Activated CD8-positive, alpha-beta memory T cell treated with anti-CD3 and anti-CD28 coated beads for 36 hours (primary cell): Measurements from ENCODE around the gene SGTB. TPM values are rescaled to one million over a fixed set of nuclear protein-coding genes. Genes with fewer than 3 reads are reported as not detected.
"Not testable (repeated sequence)": the region's sequence is repeated elsewhere in the genome, so short reads cannot be mapped to it uniquely, and the experiment has no call there.

Experiments
- CTCF ChIA-PET: fragments of 350-600 bp; sonication (Branson Sonifier 250); formaldehyde crosslinking; loops from one replicate; lab custom pipeline; 2021; ENCODE audit warnings: antibody characterized with exemption; lab: Charles Lee
- POLR2A ChIA-PET: fragments of 350-600 bp; sonication (Branson Sonifier 250); formaldehyde crosslinking; loops from one replicate; lab custom pipeline; 2021; ENCODE audit warnings: antibody characterized with exemption; lab: Charles Lee
- total RNA-seq, 2 experiments: library from RNA; stranded (reverse); gene quantifications; one replicate each; pipeline ENCODE4 v1.2.3, GENCODE V29; 2021

SGTB gene
- total RNA-seq, 2 experiments from 2014 or later, result 12.3 TPM

DNA sequence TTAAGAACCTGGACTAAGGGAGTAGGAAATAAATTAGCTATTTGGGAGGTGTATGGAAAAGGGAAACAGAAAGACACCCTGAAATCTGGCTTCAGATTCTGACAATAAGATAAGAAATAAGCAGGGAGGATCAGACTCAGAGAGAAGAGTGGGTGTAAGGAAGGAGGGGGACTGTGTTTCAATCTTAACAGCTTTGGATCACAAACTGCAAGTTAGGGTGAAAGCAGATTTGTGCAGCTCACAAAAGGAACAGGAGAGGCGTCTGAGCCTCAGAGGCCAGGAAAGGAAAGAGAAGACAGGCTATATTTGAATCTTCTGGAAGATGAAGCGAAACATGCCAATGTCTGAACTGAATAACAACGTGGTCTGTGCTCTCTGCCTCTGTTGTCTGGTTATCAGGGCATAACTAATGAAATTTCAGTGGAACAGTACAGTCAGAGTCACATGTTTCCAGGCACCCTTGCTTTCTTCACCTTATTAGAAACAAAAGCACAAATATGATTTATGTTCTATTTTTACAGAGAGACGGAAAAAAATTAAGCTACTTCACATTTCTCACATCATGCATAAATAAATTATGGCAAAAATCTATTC, 26.6 kb downstream of the SGTB start:
- CTCF ChIA-PET, result no interaction called here

DNA sequence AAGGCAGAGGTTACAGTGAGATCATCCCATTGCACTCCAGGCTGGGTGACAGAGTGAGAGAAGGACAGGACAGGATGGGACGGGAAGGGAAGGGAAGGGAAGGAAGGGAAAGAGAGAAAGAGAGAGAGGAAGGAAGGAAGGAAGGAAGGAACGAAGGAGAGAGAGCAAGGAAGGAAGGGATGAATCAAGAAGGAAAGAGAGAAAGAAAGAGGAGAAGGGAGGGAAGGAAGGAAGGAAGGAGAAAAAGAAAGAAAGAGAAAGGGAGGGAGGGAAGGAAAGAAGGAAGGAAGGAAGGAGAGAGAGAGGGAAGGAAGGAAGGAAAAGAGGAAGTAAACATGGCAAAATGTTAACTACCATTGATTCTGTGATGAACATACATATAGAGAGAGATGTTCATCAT, 28.8 kb downstream of the SGTB start:
- POLR2A ChIA-PET, result no interaction called here
- CTCF ChIA-PET, result interaction anchor here (0.6 kb wide), 1 partner anchor 1034 kb away, joined by 5 read pairs; no protein-coding TSS in a partner anchor

More for the DNA sequence above, 26.6 kb downstream of the SGTB start:
- POLR2A ChIA-PET, result no interaction called here

DNA sequence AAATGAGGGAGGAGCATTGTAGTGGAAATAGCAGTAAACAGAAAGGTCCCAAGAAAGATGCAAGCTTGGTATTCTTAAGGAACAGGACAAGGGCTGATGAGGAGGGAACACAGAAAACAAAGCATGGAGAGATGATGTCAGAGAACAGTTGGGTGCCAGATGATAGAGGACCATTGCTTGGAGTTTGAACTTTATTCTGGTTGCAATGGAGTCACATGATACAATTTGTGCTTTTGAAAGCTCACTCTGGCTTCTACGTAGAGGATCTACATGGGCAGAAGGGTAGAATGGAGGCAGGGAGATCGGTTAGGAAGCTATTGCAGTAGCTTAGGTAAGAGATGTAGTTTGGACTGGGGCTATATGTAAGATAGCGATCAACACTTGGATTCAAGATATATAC, 39.8 kb downstream of the SGTB start:
- ChIA-PET POLR2A (no interaction called here), CTCF (no interaction called here)

DNA sequence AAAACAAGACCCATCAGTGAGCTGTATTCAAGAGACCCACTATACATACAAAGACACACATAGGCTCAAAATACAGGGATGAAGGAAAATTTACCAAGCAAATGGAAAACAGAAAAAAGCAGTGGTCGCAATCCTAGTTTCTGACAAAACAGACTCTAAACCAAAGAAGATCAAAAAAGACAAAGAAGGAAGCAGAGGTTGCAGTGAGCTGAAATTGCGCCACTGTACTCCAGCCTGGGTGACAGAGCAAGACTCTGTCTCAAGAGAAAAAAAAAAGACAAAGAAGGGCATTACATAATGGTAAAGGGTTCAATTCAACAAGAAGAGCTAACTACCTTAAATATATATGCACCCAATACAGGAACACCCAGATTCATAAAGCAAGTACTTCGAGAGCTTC, 45.9 kb downstream of the SGTB start:
- CTCF ChIA-PET, POLR2A ChIA-PET: not testable (repeated sequence)

DNA sequence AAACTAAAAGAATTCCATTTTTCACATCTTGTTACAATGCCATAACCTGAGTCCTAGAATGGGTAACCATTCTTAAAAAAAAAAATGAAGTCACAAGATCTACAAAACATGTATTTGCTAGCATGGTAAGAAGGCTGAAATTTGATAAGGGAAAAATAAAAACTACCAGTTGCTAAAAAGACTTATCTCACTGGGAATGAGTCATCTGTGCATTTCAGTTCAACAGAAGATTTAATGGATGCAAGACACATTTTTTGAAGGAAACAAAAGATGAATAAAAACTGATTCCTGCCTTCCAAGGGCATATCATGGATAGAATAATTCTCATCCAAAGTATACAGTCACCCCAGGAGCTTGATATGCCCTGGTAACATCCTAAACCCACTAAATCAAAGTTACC, 47.2 kb downstream of the SGTB start:
- POLR2A ChIA-PET, result no interaction called here

DNA sequence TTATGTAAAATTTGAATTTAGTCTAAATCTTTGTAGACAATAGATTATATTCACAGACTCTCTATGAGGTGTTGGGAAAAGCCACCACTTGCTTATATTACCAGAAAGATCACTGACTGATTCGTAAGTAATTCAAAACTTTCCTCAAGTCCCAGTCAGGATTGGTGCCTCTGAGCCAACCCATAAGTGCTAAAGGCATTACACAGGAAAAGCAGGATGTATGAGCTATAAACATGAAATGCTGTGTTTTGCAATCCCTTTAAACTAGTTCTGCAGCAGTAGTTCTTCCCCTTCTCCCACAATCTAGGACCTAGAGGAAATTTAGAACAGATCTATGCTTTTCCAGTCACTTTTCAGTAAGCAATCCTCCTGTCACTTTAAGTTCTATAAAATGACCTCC, 49.1 kb downstream of the SGTB start:
- POLR2A ChIA-PET, result no interaction called here
- CTCF ChIA-PET, result no interaction called here

More for the DNA sequence above, 47.2 kb downstream of the SGTB start:
- CTCF ChIA-PET, result no interaction called here

DNA sequence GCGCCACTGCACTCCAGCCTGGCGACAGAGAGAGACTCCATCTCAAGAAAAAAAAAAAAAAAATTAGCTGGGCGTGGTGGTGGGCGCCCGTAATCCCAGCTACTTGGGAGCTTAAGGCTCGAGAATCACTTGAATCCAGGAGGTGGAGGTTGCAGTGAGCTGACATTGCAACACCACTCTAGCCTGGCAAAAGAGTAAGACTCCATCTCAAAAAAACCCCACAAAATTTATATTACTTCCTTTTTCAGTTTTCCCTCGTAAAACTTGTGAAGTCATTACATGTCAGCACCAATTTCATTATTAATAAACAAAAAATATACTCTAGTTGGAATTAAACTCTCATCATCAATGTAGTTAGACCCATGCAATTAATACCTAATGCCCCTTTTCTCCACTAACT, 53.2 kb downstream of the SGTB start:
- CTCF ChIA-PET, result no interaction called here
- POLR2A ChIA-PET, result no interaction called here

DNA sequence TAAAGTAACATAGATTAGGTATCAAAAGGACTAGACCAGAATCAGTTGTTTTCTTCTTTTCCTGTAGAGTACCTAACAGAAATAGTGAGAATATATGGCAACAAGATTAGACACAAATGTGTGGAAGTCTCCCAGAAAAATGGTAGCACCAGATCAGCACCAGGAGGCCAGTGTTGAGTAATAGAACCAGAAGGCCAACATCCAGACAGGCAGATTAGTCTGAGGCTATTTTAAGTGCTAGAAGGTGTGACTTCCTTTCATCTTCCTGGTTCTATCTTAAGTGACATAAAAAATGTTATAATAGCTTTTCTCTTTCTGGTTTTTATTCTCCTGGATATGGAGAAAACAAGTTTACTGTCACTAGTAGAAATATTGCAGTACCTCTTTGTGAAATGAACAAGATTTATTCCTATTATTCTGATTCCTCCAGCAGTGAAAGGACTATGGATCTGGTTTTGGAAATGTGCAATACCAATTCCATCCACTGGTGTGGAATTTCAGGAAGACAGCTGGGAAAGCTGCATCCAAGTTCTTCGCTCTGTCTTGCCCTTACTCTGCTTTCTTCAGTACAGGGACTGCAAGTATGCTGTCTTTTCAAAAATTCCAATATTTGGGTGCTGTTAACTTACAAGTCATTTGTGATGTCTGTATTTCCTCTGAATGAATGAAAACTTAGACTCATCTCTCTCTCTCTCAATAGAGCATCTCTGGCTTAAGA, 57.9 kb downstream of the SGTB start:
- ChIA-PET POLR2A (no interaction called here), CTCF (no interaction called here)

DNA sequence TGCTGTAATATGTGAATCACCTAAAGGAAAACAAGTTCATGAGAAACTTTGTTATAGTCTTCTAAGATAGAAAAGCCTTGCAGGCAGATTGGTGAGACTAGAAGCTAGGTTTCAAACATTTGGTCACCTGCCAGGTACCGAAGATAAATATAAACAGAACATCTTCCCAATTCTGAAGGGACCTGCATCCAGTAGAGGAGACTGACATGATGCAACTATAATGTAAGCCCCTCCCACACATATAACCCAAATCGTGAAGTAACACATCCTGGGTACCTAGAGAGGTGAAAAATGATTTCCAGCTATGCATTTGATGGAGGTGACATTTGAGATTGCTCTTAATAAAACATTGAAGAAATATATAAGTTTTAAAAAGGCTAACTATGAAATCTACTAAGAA, 67.2 kb downstream of the SGTB start:
- ChIA-PET CTCF (no interaction called here), POLR2A (no interaction called here)

DNA sequence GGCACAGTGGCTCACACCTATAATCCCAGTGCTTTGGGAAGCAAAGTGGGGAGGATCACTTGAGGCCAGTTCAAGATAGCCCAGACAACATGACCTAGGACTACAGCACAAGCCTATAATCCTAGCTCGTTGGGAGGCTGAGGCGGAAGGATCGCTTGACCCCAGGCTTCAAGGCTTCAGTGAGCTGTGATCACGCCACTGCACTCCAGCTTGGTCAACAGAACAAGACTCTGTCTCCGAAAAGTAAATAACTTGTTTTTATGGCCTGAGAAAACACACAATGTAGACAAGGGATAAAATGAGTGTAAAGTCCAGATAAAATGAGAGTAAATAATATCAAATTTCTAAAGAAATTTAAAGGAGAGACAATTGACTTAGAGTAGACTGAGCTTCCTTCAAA, 70.8 kb downstream of the SGTB start:
- ChIA-PET CTCF (interaction anchor here (0.6 kb wide), 1 partner anchor 50 kb away, joined by 3 read pairs; no protein-coding TSS in a partner anchor), POLR2A (no interaction called here)

DNA sequence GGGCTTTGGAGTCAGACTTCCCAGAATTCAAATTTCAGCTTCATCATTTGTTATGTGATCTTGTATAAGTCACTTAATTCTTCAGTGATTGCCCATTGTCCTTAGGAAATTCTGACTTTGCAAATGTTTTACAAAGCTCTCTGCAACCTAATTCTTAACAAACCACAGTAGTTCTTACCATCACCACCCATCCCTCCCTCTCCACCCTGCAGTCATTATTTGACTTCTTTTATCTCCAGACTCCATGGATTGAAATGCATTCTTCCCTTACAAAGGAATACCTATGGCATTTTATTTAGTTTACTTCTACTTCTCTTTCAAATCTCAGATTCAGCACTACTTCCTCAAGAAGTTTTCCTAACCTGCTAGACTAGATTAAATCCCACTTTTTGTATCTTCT, 74.0 kb downstream of the SGTB start:
- CTCF ChIA-PET, result no interaction called here

DNA sequence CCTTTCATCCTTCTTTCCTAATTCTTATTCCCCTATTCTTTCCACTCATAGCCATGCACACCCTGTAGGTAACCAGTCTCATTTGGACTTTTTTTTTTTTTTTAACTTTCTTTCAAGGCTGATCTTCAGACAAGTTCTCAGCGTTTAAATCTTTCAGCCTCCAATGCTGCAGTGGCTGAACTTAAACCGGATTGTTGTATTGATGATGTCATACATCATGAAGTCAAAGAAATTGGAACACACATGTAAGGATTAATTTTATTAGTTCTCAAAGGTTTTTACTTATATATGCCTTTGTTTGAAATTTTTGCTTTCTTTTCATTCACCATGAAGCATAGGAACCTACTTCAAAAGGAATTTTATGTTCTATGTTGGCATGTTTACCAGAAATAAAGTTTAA, 75.0 kb downstream of the SGTB start:
- CTCF ChIA-PET, result no interaction called here
- POLR2A ChIA-PET, result no interaction called here

More for the DNA sequence above, 74.0 kb downstream of the SGTB start:
- POLR2A ChIA-PET, result no interaction called here

DNA sequence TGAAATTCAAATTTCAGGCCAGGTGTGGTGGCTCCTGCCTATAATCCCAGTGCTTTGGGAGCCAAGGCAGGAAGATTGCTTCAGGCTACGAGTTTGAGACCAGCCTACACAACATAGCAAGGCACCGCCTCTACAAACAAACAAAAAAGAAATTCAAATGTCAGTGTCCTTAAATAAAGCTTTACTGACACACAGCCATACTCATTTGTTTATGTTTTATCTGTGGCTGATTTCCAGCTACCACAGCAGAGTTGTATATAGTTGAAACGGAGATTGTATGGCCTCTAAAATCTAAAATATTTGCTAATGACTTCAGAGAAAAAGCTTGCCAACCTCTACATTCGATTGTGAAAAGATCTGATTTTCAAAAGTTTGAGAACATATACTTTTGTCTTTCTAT, 81.7 kb downstream of the SGTB start:
- POLR2A ChIA-PET, result no interaction called here
- CTCF ChIA-PET, result no interaction called here

DNA sequence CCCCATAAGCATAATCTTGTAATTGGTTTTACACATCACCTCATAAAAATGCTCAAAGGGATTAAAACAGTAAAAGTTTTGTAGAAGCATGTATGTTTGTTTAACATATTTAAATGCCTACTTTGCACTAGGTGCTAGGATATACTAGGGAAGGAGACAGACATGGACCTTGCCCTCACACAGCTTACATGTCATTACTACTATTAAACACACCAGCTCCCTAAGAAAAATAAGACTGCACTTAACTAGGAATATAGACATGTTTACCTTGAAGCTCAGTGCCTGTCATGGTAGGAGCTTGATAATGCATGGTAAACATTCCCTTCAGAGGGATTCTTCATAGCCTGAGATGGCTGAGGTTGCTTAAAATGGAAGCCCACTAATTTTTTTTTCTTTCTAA, 90.9 kb downstream of the SGTB start:
- ChIA-PET POLR2A (no interaction called here), CTCF (no interaction called here)

DNA sequence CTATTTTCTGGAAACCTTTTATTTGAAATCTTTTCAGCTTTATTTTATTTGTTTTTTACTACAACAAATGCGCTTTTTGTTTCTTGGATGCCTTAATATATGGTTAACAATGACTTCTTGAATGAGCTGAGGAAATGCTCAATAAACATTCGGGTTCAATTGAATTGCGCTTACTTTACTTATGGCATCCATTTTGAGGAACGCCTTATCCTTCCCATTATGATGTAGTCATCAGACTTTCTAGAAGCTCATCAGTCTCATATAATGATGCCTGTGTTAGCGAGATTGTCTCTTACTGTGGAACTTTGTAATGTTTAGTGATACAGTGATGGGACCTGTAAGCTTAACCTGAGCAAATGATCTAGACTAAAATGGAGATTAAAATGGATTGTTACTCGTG, 96.2 kb downstream of the SGTB start:
- ChIA-PET CTCF (no interaction called here), POLR2A (interaction anchor here (1.2 kb wide), 1 partner anchor 63 kb away, joined by 3 read pairs; the partner anchor contains the start of gene CENPK)

DNA sequence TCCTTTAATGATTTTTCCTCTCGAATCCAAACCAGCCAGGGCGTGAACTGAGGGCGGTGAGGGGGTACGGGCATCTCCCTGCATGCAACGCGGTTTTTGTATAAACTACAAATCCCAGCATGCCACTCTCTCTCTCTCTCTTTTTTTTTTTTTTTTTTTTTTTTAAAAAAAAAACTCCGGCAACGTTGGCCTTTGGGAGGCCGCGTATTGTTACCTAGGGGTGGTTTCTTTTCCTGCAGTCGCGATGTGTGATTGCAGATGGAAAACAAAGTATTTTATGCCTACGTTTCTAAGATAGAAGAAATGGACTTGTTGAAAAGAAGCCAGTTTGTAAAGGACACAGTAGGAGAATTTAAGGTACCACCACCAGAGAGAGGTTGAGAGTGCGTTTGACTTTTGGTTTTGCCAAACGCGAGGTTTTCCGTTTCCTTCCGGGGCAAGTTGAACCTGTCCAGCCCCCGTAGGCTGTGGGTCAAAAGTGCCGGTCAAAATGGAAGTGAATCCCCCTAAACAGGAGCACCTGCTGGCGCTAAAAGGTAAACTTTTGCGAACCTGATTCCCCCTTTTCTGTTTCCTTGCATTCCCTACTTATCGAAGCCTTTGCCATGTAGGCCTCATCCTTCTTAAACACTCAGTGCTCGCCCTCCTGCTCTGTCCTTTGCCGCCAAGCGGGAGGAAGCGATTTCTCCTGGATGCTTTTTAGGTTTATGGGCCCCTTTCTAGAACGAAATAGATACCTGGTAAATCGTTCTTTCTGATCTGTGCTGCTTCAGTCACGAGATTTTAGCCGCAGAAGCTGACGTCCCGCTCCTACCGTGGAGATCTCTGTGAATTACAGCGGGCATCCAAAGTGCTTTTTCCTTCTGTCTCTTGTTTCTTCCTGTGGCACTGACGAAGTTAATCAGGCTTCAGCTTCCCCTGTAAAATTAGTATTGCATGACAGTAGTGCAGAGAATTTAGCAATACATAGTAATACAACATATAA, 97.0 kb downstream of the SGTB start, which contains the start of the genes SHLD3 and TRAPPC13:
Gene SHLD3 (plus strand): TSS at position 457 of the 985 bp plus-strand sequence. CDS start 4,561 bp downstream, outside the sequence.
Gene TRAPPC13 (plus strand): TSS at position 457 of the 985 bp plus-strand sequence. CDS start 34 bp downstream, at position 491.
- POLR2A ChIA-PET, result interaction anchor here (1.2 kb wide), 1 partner anchor 62 kb away, joined by 3 read pairs; the partner anchor contains the start of gene CENPK
- CTCF ChIA-PET, result interaction anchor here (1.1 kb wide), 1 partner anchor 43 kb away, joined by 3 read pairs; no protein-coding TSS in a partner anchor

DNA sequence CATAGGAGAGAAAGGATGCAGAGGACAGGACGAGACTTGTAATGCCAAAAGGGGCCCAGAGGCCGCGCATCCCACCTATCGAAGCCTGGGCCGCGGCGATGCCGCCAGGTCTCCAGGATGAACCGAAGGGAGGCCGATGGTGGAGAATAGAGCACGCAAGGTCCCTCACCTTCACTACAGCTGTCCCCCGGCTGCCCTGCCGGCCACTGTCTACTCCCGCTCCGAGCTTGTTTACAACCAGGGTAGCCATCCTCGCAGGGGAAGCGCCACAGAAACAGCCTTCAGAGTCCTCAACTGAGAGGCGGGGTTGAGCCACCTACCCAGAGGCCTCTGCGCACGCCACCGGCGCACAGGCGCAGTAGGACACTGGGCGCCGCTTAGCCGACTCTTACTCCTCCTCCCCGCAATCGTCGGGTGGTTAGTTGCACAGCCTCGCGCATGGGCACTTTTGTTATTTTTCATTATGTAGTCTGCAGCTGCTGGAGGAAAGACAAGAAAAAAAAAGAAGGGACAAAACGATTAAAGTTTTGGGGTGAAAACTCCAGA, 97.8 kb downstream of the SGTB start, which contains the start of gene TRIM23:
Gene TRIM23 (minus strand): TSS at position 309 of the 546 bp plus-strand sequence. CDS start 59 bp downstream, at position 250.
- ChIA-PET CTCF (interaction anchor here (1.1 kb wide), 1 partner anchor 42 kb away, joined by 3 read pairs; no protein-coding TSS in a partner anchor), POLR2A (interaction anchor here (0.6 to 0.9 kb wide), 2 partner anchors 33 to 61 kb away, joined by 3 to 8 read pairs; partner anchors contain the start of genes CENPK and PPWD1)

DNA sequence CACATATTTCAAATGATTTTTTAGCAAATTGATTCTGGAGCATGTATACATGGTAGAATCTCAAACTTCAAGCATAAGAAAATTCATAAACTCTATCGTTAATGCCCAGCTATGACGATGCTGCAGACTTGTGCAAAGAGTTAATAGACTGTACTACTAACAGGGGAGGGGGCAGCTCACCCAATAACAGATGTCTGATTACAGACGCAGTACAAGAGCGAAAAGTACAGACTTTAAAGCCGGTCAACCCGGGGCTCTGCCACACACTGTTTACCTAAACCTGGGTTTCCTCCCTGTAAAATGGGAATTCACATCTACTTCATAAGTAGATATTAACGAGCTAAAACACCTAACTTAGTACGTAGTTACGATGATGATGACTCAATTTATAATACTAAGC, 98.4 kb downstream of the SGTB start:
- ChIA-PET CTCF (interaction anchor here (1.1 kb wide), 1 partner anchor 42 kb away, joined by 3 read pairs; no protein-coding TSS in a partner anchor), POLR2A (interaction anchor here (0.6 to 0.9 kb wide), 2 partner anchors 34 to 60 kb away, joined by 3 to 8 read pairs; partner anchors contain the start of genes CENPK and PPWD1)

DNA sequence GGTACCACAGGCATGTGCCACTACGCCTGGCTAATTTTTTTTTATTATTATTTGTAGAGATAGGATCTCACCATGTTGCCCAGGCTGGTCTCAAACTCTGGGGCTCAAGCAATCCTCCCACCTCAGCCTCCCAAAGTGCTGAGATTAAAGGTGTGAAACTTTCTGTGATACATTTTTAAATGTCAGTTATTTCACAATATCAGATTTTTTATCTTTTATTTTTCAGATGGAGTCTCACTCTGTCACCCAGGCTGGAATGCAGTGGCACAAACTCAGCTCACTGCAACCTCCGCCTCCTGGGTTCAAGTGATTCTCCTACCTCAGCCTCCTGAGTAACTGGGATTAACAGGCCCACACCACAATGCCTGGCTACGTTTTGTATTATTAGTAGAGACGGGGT, 99.9 kb downstream of the SGTB start:
- CTCF ChIA-PET, POLR2A ChIA-PET: not testable (repeated sequence)
